ENCODE measurements around the gene ADAM17. TPM values are rescaled to one million over a fixed set of nuclear protein-coding genes. Genes with fewer than 3 reads are reported as not detected.
A peak's percentile ranks its signal among the peaks of the same experiment; 100 is the strongest.

Gene ADAM17
- total and polyA plus RNA-seq, 2 donors (not counting 1 experiment from before 2014, with no cell fraction given): 12.3 to 69.9 TPM

- Histone ChIP-seq H3K27ac (ENCODE audit: insufficient read depth, low read length) (peak overlapping the region; percentile 24), H2AFZ (ENCODE audit: low read length) (no peak overlapping the region), H3K79me2 (ENCODE audit: control insufficient read depth, insufficient read depth, low read length) (no peaks in the 10 kb centered on the region), H4K20me1 (ENCODE audit: control insufficient read depth, extremely low read depth, insufficient read depth, low read length) (no peaks in the 10 kb centered on the region), H3K4me2 (ENCODE audit: extremely low read depth, insufficient read depth, low read length) (peak overlapping the region; percentile 16), H3K27me3 (ENCODE audit: control insufficient read depth, insufficient read depth, low read length) (no peaks in the 10 kb centered on the region), H3K9ac (ENCODE audit: insufficient read depth, low read length) (no peak overlapping the region), H3K4me3 (replicated peaks in 1 of 4; ENCODE audit: control extremely low read depth in 1 of 4, insufficient read depth in 1 of 4, low read depth in 3 of 4, low read length in 4 of 4) (no peak overlapping the region), H3K9me3 (ENCODE audit: control insufficient read depth, insufficient read depth, low read depth, low read length) (no peaks in the 10 kb centered on the region), H3K36me3 (ENCODE audit: control insufficient read depth, insufficient read depth, low read length) (no peaks in the 10 kb centered on the region), H3K4me1 (ENCODE audit: control insufficient read depth, extremely low read depth, insufficient read depth, low read length) (no peaks in the 10 kb centered on the region)
- TF ChIP-seq EZH2 (IDR thresholded peaks at IDR 0.05; ENCODE audit: low read length, missing control alignments) (no peak), CTCF (conservative IDR thresholded peaks at IDR 0.05 in 1 of 2, IDR thresholded peaks at IDR 0.05 in 1 of 2; ENCODE audit: low read depth in 1 of 2, low read length in 2 of 2) (no peak)
- peak; percentile 81 to 92 for DNase-seq (ENCODE audit: low read depth in 2 of 2)
Measured at GRCh38 chr2:9538000-9538507, 17.6 kb downstream of the ADAM17 start.

GRCh38 chr2:9536504-9536903 is 19.1 kb downstream of the ADAM17 start:
- Histone ChIP-seq H3K27ac (ENCODE audit: insufficient read depth, low read length) (no peak overlapping the region), H3K4me2 (ENCODE audit: extremely low read depth, insufficient read depth, low read length) (no peak overlapping the region), H3K9me3 (ENCODE audit: control insufficient read depth, insufficient read depth, low read depth, low read length) (no peaks in the 10 kb centered on the region), H3K27me3 (ENCODE audit: control insufficient read depth, insufficient read depth, low read length) (no peaks in the 10 kb centered on the region), H3K4me3 (replicated peaks in 1 of 4; ENCODE audit: control extremely low read depth in 1 of 4, insufficient read depth in 1 of 4, low read depth in 3 of 4, low read length in 4 of 4) (no peak overlapping the region), H3K4me1 (ENCODE audit: control insufficient read depth, extremely low read depth, insufficient read depth, low read length) (no peaks in the 10 kb centered on the region), H2AFZ (ENCODE audit: low read length) (no peak overlapping the region), H4K20me1 (ENCODE audit: control insufficient read depth, extremely low read depth, insufficient read depth, low read length) (no peaks in the 10 kb centered on the region), H3K36me3 (ENCODE audit: control insufficient read depth, insufficient read depth, low read length) (no peaks in the 10 kb centered on the region), H3K9ac (ENCODE audit: insufficient read depth, low read length) (no peak overlapping the region), H3K79me2 (ENCODE audit: control insufficient read depth, insufficient read depth, low read length) (no peaks in the 10 kb centered on the region)
- no peak for TF ChIP-seq EZH2 (IDR thresholded peaks at IDR 0.05; ENCODE audit: low read length, missing control alignments)
- TF ChIP-seq CTCF (conservative IDR thresholded peaks at IDR 0.05 in 1 of 2, IDR thresholded peaks at IDR 0.05 in 1 of 2; ENCODE audit: low read depth in 1 of 2, low read length in 2 of 2): no peak
- no peak for DNase-seq (ENCODE audit: low read depth in 2 of 2)

DNA sequence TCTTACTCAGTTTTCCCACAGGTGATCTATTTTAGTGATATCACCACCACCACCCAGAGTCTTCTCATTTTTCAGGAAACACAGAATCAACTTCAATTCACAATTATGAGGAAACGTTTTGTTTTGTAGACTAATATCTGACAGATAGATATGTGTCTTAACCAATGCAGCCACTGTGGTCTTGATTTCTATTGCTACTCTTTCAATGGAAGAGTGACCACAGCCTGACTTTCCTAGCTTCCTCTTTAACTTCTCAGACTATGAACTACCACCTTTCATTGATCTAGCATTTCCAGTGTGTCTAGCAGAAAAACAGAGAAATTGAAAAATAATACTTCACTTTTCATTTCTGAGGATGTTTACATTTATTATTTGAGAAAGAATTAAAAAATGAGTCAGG is 20.5 kb downstream of the ADAM17 start:
- Histone ChIP-seq H4K20me1 (ENCODE audit: control insufficient read depth, extremely low read depth, insufficient read depth, low read length) (no peaks in the 10 kb centered on the region), H3K36me3 (ENCODE audit: control insufficient read depth, insufficient read depth, low read length) (no peaks in the 10 kb centered on the region), H3K4me1 (ENCODE audit: control insufficient read depth, extremely low read depth, insufficient read depth, low read length) (no peaks in the 10 kb centered on the region), H3K4me3 (replicated peaks in 1 of 4; ENCODE audit: control extremely low read depth in 1 of 4, insufficient read depth in 1 of 4, low read depth in 3 of 4, low read length in 4 of 4) (no peak overlapping the region), H2AFZ (ENCODE audit: low read length) (no peak overlapping the region), H3K27me3 (ENCODE audit: control insufficient read depth, insufficient read depth, low read length) (no peaks in the 10 kb centered on the region), H3K9me3 (ENCODE audit: control insufficient read depth, insufficient read depth, low read depth, low read length) (no peaks in the 10 kb centered on the region), H3K79me2 (ENCODE audit: control insufficient read depth, insufficient read depth, low read length) (no peaks in the 10 kb centered on the region), H3K27ac (ENCODE audit: insufficient read depth, low read length) (no peak overlapping the region), H3K4me2 (ENCODE audit: extremely low read depth, insufficient read depth, low read length) (no peak overlapping the region), H3K9ac (ENCODE audit: insufficient read depth, low read length) (no peak overlapping the region)
- no peak for TF ChIP-seq CTCF (conservative IDR thresholded peaks at IDR 0.05 in 1 of 2, IDR thresholded peaks at IDR 0.05 in 1 of 2; ENCODE audit: low read depth in 1 of 2, low read length in 2 of 2)
- no peak for TF ChIP-seq EZH2 (IDR thresholded peaks at IDR 0.05; ENCODE audit: low read length, missing control alignments)
- no peak for DNase-seq (ENCODE audit: low read depth in 2 of 2)

All from fibroblast of lung (primary cell).